Panc1 (cell line): ENCODE measurements around the gene PEX6. TPM values are rescaled to one million over a fixed set of nuclear protein-coding genes. Genes with fewer than 3 reads are reported as not detected.

ENCODE experiments used
- ATAC-seq: fragments of 200-7000 bp; cut with Tn5 transposase; 2 replicates; pipeline ENCODE4 v1.9.1; 2020; ENCODE audit warnings: mild to moderate bottlenecking, moderate library complexity
- BruUV-seq: library from RNA; stranded (reverse); fragments of 400-500 nt; replicated peaks from 2 replicates; lab custom pipeline; 2021; lab: Mats Ljungman, UMichigan
- CTCF ChIA-PET: fragments of 300-600 bp; sonication (Branson Sonifier 250); formaldehyde crosslinking; loops from one replicate; lab custom pipeline; 2022; ENCODE audit warnings: antibody characterized with exemption; lab: Charles Lee
- POLR2A ChIA-PET: fragments of 300-600 bp; sonication (Branson Sonifier 250); formaldehyde crosslinking; loops from one replicate; lab custom pipeline; 2022; ENCODE audit warnings: antibody characterized with exemption; lab: Charles Lee
- DNase-seq: peaks from one replicate; pipeline ENCODE4 v3.0.0-alpha.2; 2010; ENCODE audit warnings: low read depth, low spot score
- H3K27ac ChIP-seq: 2 replicates; pipeline ENCODE4 v1.5.1; 2011; ENCODE audit warnings: mild to moderate bottlenecking, low read length, inconsistent platforms
- H3K27me3 ChIP-seq: fragments of 200-500 bp; sonication (Bioruptor generic); 2 replicates; pipeline ENCODE4 v1.6.0; 2014; ENCODE audit warnings: low read length, inconsistent platforms; ENCODE audit not compliant: control insufficient read depth, insufficient read depth
- H3K36me3 ChIP-seq: fragments of 200-500 bp; sonication (Bioruptor generic); 2 replicates; pipeline ENCODE4 v1.5.1; 2014; ENCODE audit warnings: inconsistent platforms, mild to moderate bottlenecking, low read length, moderate library complexity; ENCODE audit not compliant: control insufficient read depth, insufficient read depth
- H3K4me1 ChIP-seq: 2 replicates; pipeline ENCODE4 v1.5.1; 2011; ENCODE audit warnings: inconsistent platforms, mild to moderate bottlenecking, low read length, moderate library complexity; ENCODE audit not compliant: control insufficient read depth, insufficient read depth
- H3K4me3 ChIP-seq, 2 experiments: 2 replicates each; pipeline ENCODE4 v1.5.1; 2011 to 2012; ENCODE audit warnings: low read depth in 2 of 2, low read length in 2 of 2, mild to moderate bottlenecking in 2 of 2, inconsistent platforms in 1 of 2, moderate library complexity in 1 of 2
- H3K9me3 ChIP-seq: fragments of 200-500 bp; sonication (Bioruptor generic); 2 replicates; pipeline ENCODE4 v1.5.1; 2014; ENCODE audit warnings: low read depth, mild to moderate bottlenecking, inconsistent platforms, low read length, moderate library complexity; ENCODE audit not compliant: control insufficient read depth, insufficient read depth
- CTCF ChIP-seq: fragments of 450-650 bp; IDR thresholded peaks from 2 replicates; pipeline ENCODE4 v1.5.1; 2017; ENCODE audit warnings: mild to moderate bottlenecking
- POLR2AphosphoS5 ChIP-seq: IDR thresholded peaks from 2 replicates; pipeline ENCODE4 v1.6.1; 2012; ENCODE audit warnings: mild to moderate bottlenecking, low read depth, low read length, moderate library complexity
- SIN3A ChIP-seq: IDR thresholded peaks from 2 replicates; pipeline ENCODE4 v1.6.1; 2012; ENCODE audit warnings: low read depth, mild to moderate bottlenecking, low read length, moderate library complexity, borderline replicate concordance; ENCODE audit not compliant: insufficient read depth
- TCF7L2 ChIP-seq: IDR thresholded peaks from 2 replicates; pipeline ENCODE4 v1.6.1; 2011; ENCODE audit warnings: mild to moderate bottlenecking, low read depth, low read length, inconsistent platforms
- in situ Hi-C: cut with HindIII; loops from 2 replicates; pipeline ENCODE4 v1.10.0; 2016; ENCODE audit warnings: low sequenced_read_pairs, low pct_unique_long_range_greater_than_20kb
- intact Hi-C: fragments of 100-400 bp; cut with micrococcal nuclease; formaldehyde crosslinking; loops from one replicate; pipeline ENCODE4 v1.10.0; 2022; ENCODE audit not compliant: unreplicated experiment
- total RNA-seq: library from RNA; stranded (reverse); gene quantifications from one replicate; pipeline ENCODE4 v1.2.1, GENCODE V29; 2021; ENCODE audit not compliant: unreplicated experiment
- TF ChIP-seq, protein P1 (sequence below), 2 experiments: IDR thresholded peaks; 2 replicates each; pipeline ENCODE4 v1.6.1; 2011 to 2012; ENCODE audit warnings: low read depth in 2 of 2, control low read depth in 1 of 2, low read length in 1 of 2, mild to moderate bottlenecking in 1 of 2, moderate library complexity in 1 of 2; ENCODE audit not compliant: insufficient read depth in 1 of 2

Gene PEX6
- total RNA-seq, 1 experiment from 2014 or later: 21.7 TPM

GRCh38 chr6:42974919-42975505 lies 4.0 kb downstream of the PEX6 start:
- ATAC-seq: no peak
- Histone ChIP-seq H3K27me3 (no peaks in the 10 kb centered on the region), H3K4me1 (peaks cover 19% of the 10 kb centered on the region), H3K27ac (no peak overlapping the region), H3K4me3 (no peak overlapping the region), H3K9me3 (no peaks in the 10 kb centered on the region), H3K36me3 (no peaks in the 10 kb centered on the region)
- TF ChIP-seq TCF7L2: no peak
- no peak for TF ChIP-seq CTCF
- TF ChIP-seq, protein P1, sequence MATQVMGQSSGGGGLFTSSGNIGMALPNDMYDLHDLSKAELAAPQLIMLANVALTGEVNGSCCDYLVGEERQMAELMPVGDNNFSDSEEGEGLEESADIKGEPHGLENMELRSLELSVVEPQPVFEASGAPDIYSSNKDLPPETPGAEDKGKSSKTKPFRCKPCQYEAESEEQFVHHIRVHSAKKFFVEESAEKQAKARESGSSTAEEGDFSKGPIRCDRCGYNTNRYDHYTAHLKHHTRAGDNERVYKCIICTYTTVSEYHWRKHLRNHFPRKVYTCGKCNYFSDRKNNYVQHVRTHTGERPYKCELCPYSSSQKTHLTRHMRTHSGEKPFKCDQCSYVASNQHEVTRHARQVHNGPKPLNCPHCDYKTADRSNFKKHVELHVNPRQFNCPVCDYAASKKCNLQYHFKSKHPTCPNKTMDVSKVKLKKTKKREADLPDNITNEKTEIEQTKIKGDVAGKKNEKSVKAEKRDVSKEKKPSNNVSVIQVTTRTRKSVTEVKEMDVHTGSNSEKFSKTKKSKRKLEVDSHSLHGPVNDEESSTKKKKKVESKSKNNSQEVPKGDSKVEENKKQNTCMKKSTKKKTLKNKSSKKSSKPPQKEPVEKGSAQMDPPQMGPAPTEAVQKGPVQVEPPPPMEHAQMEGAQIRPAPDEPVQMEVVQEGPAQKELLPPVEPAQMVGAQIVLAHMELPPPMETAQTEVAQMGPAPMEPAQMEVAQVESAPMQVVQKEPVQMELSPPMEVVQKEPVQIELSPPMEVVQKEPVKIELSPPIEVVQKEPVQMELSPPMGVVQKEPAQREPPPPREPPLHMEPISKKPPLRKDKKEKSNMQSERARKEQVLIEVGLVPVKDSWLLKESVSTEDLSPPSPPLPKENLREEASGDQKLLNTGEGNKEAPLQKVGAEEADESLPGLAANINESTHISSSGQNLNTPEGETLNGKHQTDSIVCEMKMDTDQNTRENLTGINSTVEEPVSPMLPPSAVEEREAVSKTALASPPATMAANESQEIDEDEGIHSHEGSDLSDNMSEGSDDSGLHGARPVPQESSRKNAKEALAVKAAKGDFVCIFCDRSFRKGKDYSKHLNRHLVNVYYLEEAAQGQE (IDR thresholded peaks at IDR 0.05; ENCODE audit: insufficient read depth in 1 of 2, low read depth in 2 of 2, low read length in 1 of 2): no peak
- TF ChIP-seq SIN3A: no peak
- TF ChIP-seq POLR2AphosphoS5: no peak
- POLR2A ChIA-PET: interaction anchor here (0.6 to 0.9 kb wide), 3 partner anchors 10 to 61 kb away, joined by 3 to 5 read pairs (median 3); no protein-coding TSS in a partner anchor
- no peak for DNase-seq
- no TSS peak for BruUV-seq
- in situ Hi-C loops (no loop called here), intact Hi-C loops (no loop called here)
- CTCF ChIA-PET: no interaction called here

- peaks cover 15% of the 10 kb centered on the region for H3K4me1 ChIP-seq
- no peaks in the 10 kb centered on the region for H3K36me3 ChIP-seq
- H3K9me3 ChIP-seq: no peaks in the 10 kb centered on the region
- no TSS peak for BruUV-seq
- intact Hi-C loops: no loop called here
- TF ChIP-seq POLR2AphosphoS5: no peak
- no peak for TF ChIP-seq SIN3A
- no peak for TF ChIP-seq TCF7L2
- TF ChIP-seq, protein P1 (IDR thresholded peaks at IDR 0.05; ENCODE audit: insufficient read depth in 1 of 2, low read depth in 2 of 2, low read length in 1 of 2): no peak
- no peak for TF ChIP-seq CTCF
- ATAC-seq: no peak
- POLR2A ChIA-PET: no interaction called here
- no peak for DNase-seq
- H3K27me3 ChIP-seq: no peaks in the 10 kb centered on the region
- in situ Hi-C loops: no loop called here
- CTCF ChIA-PET: no interaction called here
- no peak overlapping the region for H3K27ac ChIP-seq
- no peak overlapping the region for H3K4me3 ChIP-seq
These were observed 5.1 kb downstream of the PEX6 start for GRCh38 chr6:42973926-42974325.
